Activated T-helper 2 cell treated with anti-CD3 and anti-CD28 coated beads, Interferon-gamma antibody, Interleukin-2, Interleukin-4, amounts not matched to agents 10 μg/mL and 5 μg/mL and 100 μg/mL, durations not matched to agents 14 hours and 24 hours and 36 hours (primary cell): ENCODE data around the gene EBI3. TPM values are rescaled to one million over a fixed set of nuclear protein-coding genes. Genes with fewer than 3 reads are reported as not detected.
A peak's percentile ranks its signal among the peaks of the same experiment; 100 is the strongest.
"Not testable (repeated sequence)": the region's sequence is repeated elsewhere in the genome, so short reads cannot be mapped to it uniquely, and the experiment has no call there.

ENCODE experiments used
- DNase-seq: peaks from one replicate; pipeline ENCODE4 v3.0.0; 2021; ENCODE audit warnings: low spot score
- H3K27ac Mint-ChIP-seq: one replicate; pipeline ENCODE4 v1.8.0; 2021; ENCODE audit warnings: mixed read lengths
- H3K27me3 Mint-ChIP-seq: one replicate; pipeline ENCODE4 v1.8.0; 2021; ENCODE audit warnings: low read depth, mixed read lengths
- H3K36me3 Mint-ChIP-seq: one replicate; pipeline ENCODE4 v1.8.0; 2021; ENCODE audit warnings: low read depth, mixed read lengths
- H3K4me1 Mint-ChIP-seq: one replicate; pipeline ENCODE4 v1.8.0; 2021; ENCODE audit warnings: low read depth, mixed read lengths
- H3K4me3 Mint-ChIP-seq: one replicate; pipeline ENCODE4 v1.8.0; 2021; ENCODE audit warnings: low read depth, mild to moderate bottlenecking, moderate library complexity, mixed read lengths
- H3K9me3 Mint-ChIP-seq: one replicate; pipeline ENCODE4 v1.8.0; 2021; ENCODE audit warnings: mixed read lengths
- intact Hi-C: fragments of 100-400 bp; cut with micrococcal nuclease; formaldehyde crosslinking; loops from one replicate; pipeline ENCODE4 v1.15.1; 2023
- total RNA-seq: library from RNA; stranded (reverse); gene quantifications from 2 replicates; pipeline ENCODE4 v1.2.3, GENCODE V29; 2022

The EBI3 gene
- total RNA-seq, 1 donor from 2014 or later = 47.0 TPM

GRCh38 chr19:4258181-4258580, 28.9 kb downstream of the EBI3 start:
- peaks cover 10% of the 10 kb centered on the region for H3K9me3 Mint-ChIP-seq
- no peak overlapping the region for H3K4me3 Mint-ChIP-seq
- H3K27ac Mint-ChIP-seq = no peak overlapping the region
- H3K27me3 Mint-ChIP-seq = no peaks in the 10 kb centered on the region
- H3K4me1 Mint-ChIP-seq = no peaks in the 10 kb centered on the region
- peaks cover 63% of the 10 kb centered on the region for H3K36me3 Mint-ChIP-seq
- DNase-seq = no peak
- intact Hi-C loops = no loop called here

- peaks cover 49% of the 10 kb centered on the region for H3K36me3 Mint-ChIP-seq
- no peaks in the 10 kb centered on the region for H3K27me3 Mint-ChIP-seq
- intact Hi-C loops = no loop called here
- no peaks in the 10 kb centered on the region for H3K9me3 Mint-ChIP-seq
- no peak overlapping the region for H3K4me3 Mint-ChIP-seq
- no peak for DNase-seq
- H3K4me1 Mint-ChIP-seq = no peaks in the 10 kb centered on the region
- no peak overlapping the region for H3K27ac Mint-ChIP-seq
Measured at GRCh38 chr19:4260613-4261191, 31.4 kb downstream of the EBI3 start.

GRCh38 chr19:4264812-4265211, 35.5 kb downstream of the EBI3 start:
- Mint-ChIP-seq H3K4me3 (no peak overlapping the region), H3K27me3 (no peaks in the 10 kb centered on the region), H3K9me3 (no peaks in the 10 kb centered on the region), H3K4me1 (peaks cover 3% of the 10 kb centered on the region), H3K36me3 (peaks cover 47% of the 10 kb centered on the region), H3K27ac (peak overlapping the region; percentile 67)
- intact Hi-C loops = loop anchor here (5.0 kb wide), 1 partner anchor 137 kb away; the partner anchor contains the start of genes CHAF1A and SH3GL1
- DNase-seq = no peak

- Mint-ChIP-seq H3K4me1 (peaks cover 3% of the 10 kb centered on the region), H3K27me3 (no peaks in the 10 kb centered on the region), H3K9me3 (no peaks in the 10 kb centered on the region), H3K36me3 (peaks cover 41% of the 10 kb centered on the region), H3K27ac (no peak overlapping the region), H3K4me3 (no peak overlapping the region)
- no peak for DNase-seq
- intact Hi-C loops = loop anchor here (5.0 kb wide), 1 partner anchor 136 kb away; the partner anchor contains the start of genes CHAF1A and SH3GL1
Measured at GRCh38 chr19:4266253-4267000, 37.1 kb downstream of the EBI3 start.

- H3K27ac Mint-ChIP-seq = peak overlapping the region; percentile 10
- peaks cover 42% of the 10 kb centered on the region for H3K36me3 Mint-ChIP-seq
- peaks cover 3% of the 10 kb centered on the region for H3K4me1 Mint-ChIP-seq
Measured at GRCh38 chr19:4267101-4267900, 38.0 kb downstream of the EBI3 start.

GRCh38 chr19:4267901-4268815, 38.8 kb downstream of the EBI3 start:
- no peaks in the 10 kb centered on the region for H3K9me3 Mint-ChIP-seq
- no peak overlapping the region for H3K4me3 Mint-ChIP-seq
- H3K27ac Mint-ChIP-seq = no peak overlapping the region
- intact Hi-C loops = loop anchor here (1.0 to 5.0 kb wide), 2 partner anchors 84 to 134 kb away; partner anchors contain the start of genes CHAF1A and SH3GL1
- DNase-seq = no peak
- H3K4me1 Mint-ChIP-seq = peaks cover 3% of the 10 kb centered on the region
- H3K27me3 Mint-ChIP-seq = no peaks in the 10 kb centered on the region
- peaks cover 41% of the 10 kb centered on the region for H3K36me3 Mint-ChIP-seq

More at GRCh38 chr19:4267101-4267900, 38.0 kb downstream of the EBI3 start:
- intact Hi-C loops = loop anchor here (1.0 to 5.0 kb wide), 2 partner anchors 85 to 135 kb away; partner anchors contain the start of genes CHAF1A and SH3GL1
- Mint-ChIP-seq H3K4me3 (no peak overlapping the region), H3K9me3 (no peaks in the 10 kb centered on the region), H3K27me3 (no peaks in the 10 kb centered on the region)
- peak; percentile 49 for DNase-seq

- H3K4me1 Mint-ChIP-seq = peaks cover 3% of the 10 kb centered on the region
- H3K36me3 Mint-ChIP-seq = peaks cover 39% of the 10 kb centered on the region
- no peak overlapping the region for H3K4me3 Mint-ChIP-seq
- intact Hi-C loops = loop anchor here (5.0 kb wide), 1 partner anchor 133 kb away; the partner anchor contains the start of genes CHAF1A and SH3GL1
- H3K27me3 Mint-ChIP-seq = no peaks in the 10 kb centered on the region
- no peak for DNase-seq
- no peaks in the 10 kb centered on the region for H3K9me3 Mint-ChIP-seq
- H3K27ac Mint-ChIP-seq = no peak overlapping the region
Measured at GRCh38 chr19:4268816-4269430, 39.6 kb downstream of the EBI3 start.

- intact Hi-C loops = no loop called here
- Mint-ChIP-seq H3K9me3 (no peaks in the 10 kb centered on the region), H3K4me3 (no peak overlapping the region), H3K4me1 (no peaks in the 10 kb centered on the region), H3K36me3 (peaks cover 14% of the 10 kb centered on the region), H3K27me3 (peaks cover 3% of the 10 kb centered on the region), H3K27ac (no peak overlapping the region)
- no peak for DNase-seq
Measured at GRCh38 chr19:4272894-4273293, 43.6 kb downstream of the EBI3 start.

GRCh38 chr19:4274321-4274686, 45.0 kb downstream of the EBI3 start:
- H3K36me3 Mint-ChIP-seq, H3K9me3 Mint-ChIP-seq, H3K4me3 Mint-ChIP-seq, intact Hi-C loops, H3K27ac Mint-ChIP-seq, H3K4me1 Mint-ChIP-seq, DNase-seq: not testable (repeated sequence)
- H3K27me3 Mint-ChIP-seq = peaks cover 11% of the 10 kb centered on the region

GRCh38 chr19:4277191-4277696, 47.9 kb downstream of the EBI3 start:
- peaks cover 18% of the 10 kb centered on the region for H3K27me3 Mint-ChIP-seq
- intact Hi-C loops = no loop called here
- no peaks in the 10 kb centered on the region for H3K4me1 Mint-ChIP-seq
- no peak for DNase-seq
- H3K4me3 Mint-ChIP-seq = no peak overlapping the region
- no peaks in the 10 kb centered on the region for H3K36me3 Mint-ChIP-seq
- no peaks in the 10 kb centered on the region for H3K9me3 Mint-ChIP-seq
- no peak overlapping the region for H3K27ac Mint-ChIP-seq

- H3K36me3 Mint-ChIP-seq = no peaks in the 10 kb centered on the region
- H3K9me3 Mint-ChIP-seq = no peaks in the 10 kb centered on the region
- DNase-seq = no peak
- peaks cover 18% of the 10 kb centered on the region for H3K27me3 Mint-ChIP-seq
- intact Hi-C loops = no loop called here
- H3K4me1 Mint-ChIP-seq = no peaks in the 10 kb centered on the region
- H3K27ac Mint-ChIP-seq = no peak overlapping the region
- H3K4me3 Mint-ChIP-seq = no peak overlapping the region
Measured at GRCh38 chr19:4278010-4278409, 48.7 kb downstream of the EBI3 start.
